ENCODE results near the gene FARSB. TPM values are rescaled to one million over a fixed set of nuclear protein-coding genes. Genes with fewer than 3 reads are reported as not detected.

FARSB gene
- total and polyA plus RNA-seq, 9 donors, result 14.6 to 26.8 (median 23.7) TPM

GRCh38 chr2:222610746-222611145, 45.1 kb downstream of the FARSB start:
- no peak overlapping the region for H3K4me3 ChIP-seq (ENCODE audit: low read length)
- H3K27ac ChIP-seq (ENCODE audit: low read length), result no peak overlapping the region
- 40% methylated on average over 1 of the region's 1 CpG for WGBS (ENCODE audit: insufficient coverage)
- no peaks in the 10 kb centered on the region for H3K27me3 ChIP-seq (ENCODE audit: control insufficient read depth, insufficient read depth, low read length)
- peak; percentile 10 for DNase-seq
- H3K36me3 ChIP-seq (ENCODE audit: control insufficient read depth, insufficient read depth, low read length), result peaks cover 23% of the 10 kb centered on the region
- H3K9me3 ChIP-seq (replicated peaks; ENCODE audit: control insufficient read depth, low read depth, low read length), result no peaks in the 10 kb centered on the region
- H3K4me1 ChIP-seq (ENCODE audit: control insufficient read depth, insufficient read depth, low read length), result no peaks in the 10 kb centered on the region

GRCh38 chr2:222609381-222609780, 46.5 kb downstream of the FARSB start:
- H3K4me1 ChIP-seq (ENCODE audit: control insufficient read depth, insufficient read depth, low read length), result no peaks in the 10 kb centered on the region
- H3K27ac ChIP-seq (ENCODE audit: low read length), result no peak overlapping the region
- DNase-seq, result no peak
- H3K9me3 ChIP-seq (replicated peaks; ENCODE audit: control insufficient read depth, low read depth, low read length), result no peaks in the 10 kb centered on the region
- no peaks in the 10 kb centered on the region for H3K27me3 ChIP-seq (ENCODE audit: control insufficient read depth, insufficient read depth, low read length)
- no peak overlapping the region for H3K4me3 ChIP-seq (ENCODE audit: low read length)
- WGBS (ENCODE audit: insufficient coverage), result 86% methylated on average over 2 of the region's 3 CpGs
- H3K36me3 ChIP-seq (ENCODE audit: control insufficient read depth, insufficient read depth, low read length), result peaks cover 14% of the 10 kb centered on the region

- H3K27ac ChIP-seq (ENCODE audit: low read length), result no peak overlapping the region
- peaks cover 10% of the 10 kb centered on the region for H3K36me3 ChIP-seq (ENCODE audit: control insufficient read depth, insufficient read depth, low read length)
Measured at GRCh38 chr2:222608081-222608480, 47.8 kb downstream of the FARSB start.

GRCh38 chr2:222606306-222606705, 49.6 kb downstream of the FARSB start:
- peak; percentile 4 for DNase-seq
- H3K27ac ChIP-seq (ENCODE audit: low read length), result no peak overlapping the region
- no peaks in the 10 kb centered on the region for H3K27me3 ChIP-seq (ENCODE audit: control insufficient read depth, insufficient read depth, low read length)
- WGBS (ENCODE audit: insufficient coverage), result no CpG with 5 or more reads among the region's 3 CpGs
- no peak overlapping the region for H3K4me3 ChIP-seq (ENCODE audit: low read length)
- no peaks in the 10 kb centered on the region for H3K4me1 ChIP-seq (ENCODE audit: control insufficient read depth, insufficient read depth, low read length)
- no peaks in the 10 kb centered on the region for H3K9me3 ChIP-seq (replicated peaks; ENCODE audit: control insufficient read depth, low read depth, low read length)
- no peaks in the 10 kb centered on the region for H3K36me3 ChIP-seq (ENCODE audit: control insufficient read depth, insufficient read depth, low read length)

More at GRCh38 chr2:222608081-222608480, 47.8 kb downstream of the FARSB start:
- no peak for DNase-seq
- no peaks in the 10 kb centered on the region for H3K27me3 ChIP-seq (ENCODE audit: control insufficient read depth, insufficient read depth, low read length)
- no peaks in the 10 kb centered on the region for H3K4me1 ChIP-seq (ENCODE audit: control insufficient read depth, insufficient read depth, low read length)
- H3K9me3 ChIP-seq (replicated peaks; ENCODE audit: control insufficient read depth, low read depth, low read length), result no peaks in the 10 kb centered on the region
- no CpG with 5 or more reads among the region's 4 CpGs for WGBS (ENCODE audit: insufficient coverage)
- H3K4me3 ChIP-seq (ENCODE audit: low read length), result no peak overlapping the region

- H3K4me1 ChIP-seq (ENCODE audit: control insufficient read depth, insufficient read depth, low read length), result no peaks in the 10 kb centered on the region
Measured at GRCh38 chr2:222604749-222605515, 51.0 kb downstream of the FARSB start.

GRCh38 chr2:222603501-222603900, 52.4 kb downstream of the FARSB start:
- Histone ChIP-seq H3K36me3 (ENCODE audit: control insufficient read depth, insufficient read depth, low read length) (peaks cover 8% of the 10 kb centered on the region), H3K27ac (ENCODE audit: low read length) (no peak overlapping the region), H3K27me3 (ENCODE audit: control insufficient read depth, insufficient read depth, low read length) (no peaks in the 10 kb centered on the region), H3K9me3 (replicated peaks; ENCODE audit: control insufficient read depth, low read depth, low read length) (no peaks in the 10 kb centered on the region), H3K4me1 (ENCODE audit: control insufficient read depth, insufficient read depth, low read length) (no peaks in the 10 kb centered on the region), H3K4me3 (ENCODE audit: low read length) (no peak overlapping the region)
- no peak for DNase-seq
- no CpG with 5 or more reads among the region's 2 CpGs for WGBS (ENCODE audit: insufficient coverage)

More at GRCh38 chr2:222604749-222605515, 51.0 kb downstream of the FARSB start:
- Histone ChIP-seq H3K27ac (ENCODE audit: low read length) (no peak overlapping the region), H3K4me3 (ENCODE audit: low read length) (no peak overlapping the region), H3K36me3 (ENCODE audit: control insufficient read depth, insufficient read depth, low read length) (no peaks in the 10 kb centered on the region), H3K27me3 (ENCODE audit: control insufficient read depth, insufficient read depth, low read length) (no peaks in the 10 kb centered on the region), H3K9me3 (replicated peaks; ENCODE audit: control insufficient read depth, low read depth, low read length) (no peaks in the 10 kb centered on the region)
- WGBS (ENCODE audit: insufficient coverage), result no CpG with 5 or more reads among the region's 5 CpGs
- DNase-seq, result no peak

- Histone ChIP-seq H3K27me3 (ENCODE audit: control insufficient read depth, insufficient read depth, low read length) (no peaks in the 10 kb centered on the region), H3K4me3 (ENCODE audit: low read length) (no peak overlapping the region), H3K4me1 (ENCODE audit: control insufficient read depth, insufficient read depth, low read length) (no peaks in the 10 kb centered on the region), H3K36me3 (ENCODE audit: control insufficient read depth, insufficient read depth, low read length) (peaks cover 15% of the 10 kb centered on the region), H3K27ac (ENCODE audit: low read length) (no peak overlapping the region), H3K9me3 (replicated peaks; ENCODE audit: control insufficient read depth, low read depth, low read length) (no peaks in the 10 kb centered on the region)
- no peak for DNase-seq
- no CpG with 5 or more reads among the region's 4 CpGs for WGBS (ENCODE audit: insufficient coverage)
Measured at GRCh38 chr2:222598611-222599010, 57.3 kb downstream of the FARSB start.

- Histone ChIP-seq H3K36me3 (ENCODE audit: control insufficient read depth, insufficient read depth, low read length) (peaks cover 16% of the 10 kb centered on the region), H3K4me3 (ENCODE audit: low read length) (no peak overlapping the region), H3K27me3 (ENCODE audit: control insufficient read depth, insufficient read depth, low read length) (no peaks in the 10 kb centered on the region), H3K9me3 (replicated peaks; ENCODE audit: control insufficient read depth, low read depth, low read length) (no peaks in the 10 kb centered on the region), H3K4me1 (ENCODE audit: control insufficient read depth, insufficient read depth, low read length) (no peaks in the 10 kb centered on the region), H3K27ac (ENCODE audit: low read length) (no peak overlapping the region)
- DNase-seq, result no peak
- no CpG with 5 or more reads among the region's 2 CpGs for WGBS (ENCODE audit: insufficient coverage)
Measured at GRCh38 chr2:222595581-222595980, 60.3 kb downstream of the FARSB start.

GRCh38 chr2:222594679-222595078, 61.2 kb downstream of the FARSB start:
- WGBS (ENCODE audit: insufficient coverage), result no CpG with 5 or more reads among the region's 1 CpG
- no peaks in the 10 kb centered on the region for H3K9me3 ChIP-seq (replicated peaks; ENCODE audit: control insufficient read depth, low read depth, low read length)
- H3K27me3 ChIP-seq (ENCODE audit: control insufficient read depth, insufficient read depth, low read length), result no peaks in the 10 kb centered on the region
- DNase-seq, result no peak
- no peaks in the 10 kb centered on the region for H3K4me1 ChIP-seq (ENCODE audit: control insufficient read depth, insufficient read depth, low read length)
- H3K4me3 ChIP-seq (ENCODE audit: low read length), result no peak overlapping the region
- peaks cover 14% of the 10 kb centered on the region for H3K36me3 ChIP-seq (ENCODE audit: control insufficient read depth, insufficient read depth, low read length)
- H3K27ac ChIP-seq (ENCODE audit: low read length), result no peak overlapping the region

- no peak for DNase-seq
- Histone ChIP-seq H3K27me3 (ENCODE audit: control insufficient read depth, insufficient read depth, low read length) (no peaks in the 10 kb centered on the region), H3K4me3 (ENCODE audit: low read length) (no peak overlapping the region), H3K4me1 (ENCODE audit: control insufficient read depth, insufficient read depth, low read length) (no peaks in the 10 kb centered on the region), H3K36me3 (ENCODE audit: control insufficient read depth, insufficient read depth, low read length) (peaks cover 6% of the 10 kb centered on the region), H3K9me3 (replicated peaks; ENCODE audit: control insufficient read depth, low read depth, low read length) (no peaks in the 10 kb centered on the region), H3K27ac (ENCODE audit: low read length) (no peak overlapping the region)
- 100% methylated on average over 1 of the region's 2 CpGs for WGBS (ENCODE audit: insufficient coverage)
Measured at GRCh38 chr2:222592176-222592575, 63.7 kb downstream of the FARSB start.

All from muscle of leg (tissue), 11 donors.